Fibroblast of pulmonary artery (primary cell): ENCODE measurements around the gene ABCC2.
"Not testable (repeated sequence)": the region's sequence is repeated elsewhere in the genome, so short reads cannot be mapped to it uniquely, and the experiment has no call there.

ENCODE experiments used
- DNase-seq: peaks from one replicate; pipeline ENCODE4 v3.0.0-alpha.2; 2010; ENCODE audit warnings: low read depth
- H3K4me3 ChIP-seq: replicated peaks from 2 replicates; pipeline ENCODE4 v1.5.1; 2011; ENCODE audit warnings: low read depth, mild to moderate bottlenecking, control low read depth, low read length, moderate library complexity
- TF ChIP-seq, protein P1 (sequence below): IDR thresholded peaks from 2 replicates; pipeline ENCODE4 v1.5.1; 2011; ENCODE audit warnings: mild to moderate bottlenecking, control low read depth, low read length, inconsistent platforms; ENCODE audit errors: missing control alignments

ABCC2 gene

DNA sequence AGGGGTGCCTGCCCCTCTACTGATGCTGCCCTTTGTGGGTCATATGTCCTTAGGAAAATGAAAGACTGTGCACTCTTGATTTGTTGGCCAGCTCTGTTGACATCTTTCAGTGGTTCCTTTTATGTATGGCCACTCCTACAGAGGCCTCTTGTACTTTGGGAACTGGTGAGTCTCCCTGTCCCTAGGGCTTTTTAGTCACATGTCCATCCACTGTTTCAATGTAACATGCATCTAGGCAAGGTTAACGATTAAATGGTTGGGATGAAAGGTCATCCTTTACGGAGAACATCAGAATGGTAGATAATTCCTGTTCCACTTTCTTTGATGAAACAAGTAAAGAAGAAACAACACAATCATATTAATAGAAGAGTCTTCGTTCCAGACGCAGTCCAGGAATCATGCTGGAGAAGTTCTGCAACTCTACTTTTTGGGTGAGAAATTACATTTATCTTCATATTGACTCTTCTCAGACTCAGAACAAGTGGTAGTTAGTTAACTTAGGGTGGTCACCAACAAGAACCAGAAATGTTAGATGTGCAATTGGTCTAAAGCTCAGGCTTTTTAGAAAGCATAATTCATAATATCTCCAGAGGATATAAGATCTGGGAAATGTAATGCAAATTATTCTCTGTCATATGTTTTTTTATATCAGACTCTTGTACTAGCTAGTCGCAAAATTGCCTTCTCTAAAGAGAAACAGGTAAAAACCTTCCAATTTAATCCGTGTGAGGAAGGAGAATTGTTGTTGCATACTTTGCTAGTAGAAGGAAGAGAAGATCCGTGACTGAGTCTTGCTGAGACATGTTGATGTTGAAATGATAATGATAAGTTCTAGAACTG, at the start of gene ABCC2:
Gene ABCC2 (plus strand): TSS at position 194 of the 840 bp plus-strand sequence. CDS start 205 bp downstream, at position 399.
- TF ChIP-seq, protein P1, sequence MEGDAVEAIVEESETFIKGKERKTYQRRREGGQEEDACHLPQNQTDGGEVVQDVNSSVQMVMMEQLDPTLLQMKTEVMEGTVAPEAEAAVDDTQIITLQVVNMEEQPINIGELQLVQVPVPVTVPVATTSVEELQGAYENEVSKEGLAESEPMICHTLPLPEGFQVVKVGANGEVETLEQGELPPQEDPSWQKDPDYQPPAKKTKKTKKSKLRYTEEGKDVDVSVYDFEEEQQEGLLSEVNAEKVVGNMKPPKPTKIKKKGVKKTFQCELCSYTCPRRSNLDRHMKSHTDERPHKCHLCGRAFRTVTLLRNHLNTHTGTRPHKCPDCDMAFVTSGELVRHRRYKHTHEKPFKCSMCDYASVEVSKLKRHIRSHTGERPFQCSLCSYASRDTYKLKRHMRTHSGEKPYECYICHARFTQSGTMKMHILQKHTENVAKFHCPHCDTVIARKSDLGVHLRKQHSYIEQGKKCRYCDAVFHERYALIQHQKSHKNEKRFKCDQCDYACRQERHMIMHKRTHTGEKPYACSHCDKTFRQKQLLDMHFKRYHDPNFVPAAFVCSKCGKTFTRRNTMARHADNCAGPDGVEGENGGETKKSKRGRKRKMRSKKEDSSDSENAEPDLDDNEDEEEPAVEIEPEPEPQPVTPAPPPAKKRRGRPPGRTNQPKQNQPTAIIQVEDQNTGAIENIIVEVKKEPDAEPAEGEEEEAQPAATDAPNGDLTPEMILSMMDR = no peak
- DNase-seq = no peak
- H3K4me3 ChIP-seq = no peak within 1 kb of the TSS

DNA sequence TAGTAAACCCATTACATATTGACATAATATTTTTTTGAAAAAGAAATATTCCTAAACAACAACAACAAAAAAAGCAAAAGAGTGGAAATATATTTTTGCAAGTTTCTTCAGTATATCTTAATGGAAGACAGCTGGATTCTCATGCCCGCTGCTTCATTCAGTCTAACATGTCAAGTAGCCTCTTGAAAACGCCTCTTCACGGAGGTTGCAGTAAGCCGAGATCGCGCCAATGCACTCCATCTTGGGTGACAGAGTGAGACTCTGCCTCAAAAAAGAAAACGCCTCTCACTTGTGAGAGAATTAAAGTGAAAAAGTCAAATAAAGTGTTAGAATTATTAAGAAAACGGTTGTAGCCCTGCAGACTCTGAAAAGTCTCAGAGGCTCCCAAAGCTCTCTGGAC, 49.1 kb upstream of the ABCC2 start:
- DNase-seq = no peak
- TF ChIP-seq, protein P1 = no peak
- H3K4me3 ChIP-seq = peak overlapping the region; percentile 93

DNA sequence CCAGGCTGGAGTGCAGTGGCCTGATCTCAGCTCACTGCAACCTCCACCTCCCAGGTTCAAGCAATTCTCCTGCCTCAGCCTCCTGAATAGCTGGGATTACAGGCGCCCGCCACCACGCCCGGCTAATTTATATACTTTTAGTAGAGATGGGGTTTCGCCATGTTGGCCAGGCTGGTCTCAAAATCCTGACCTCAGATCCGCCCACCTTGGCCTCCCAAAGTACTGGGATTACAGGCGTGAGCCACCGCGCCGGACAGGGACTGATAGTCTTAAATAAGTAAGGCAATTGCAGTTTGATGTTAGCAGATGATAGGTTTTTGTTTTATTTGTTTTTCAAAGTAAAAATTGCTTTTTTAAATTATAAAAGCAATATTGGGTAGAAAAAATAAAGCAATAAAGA, 48.3 kb upstream of the ABCC2 start:
- not testable (repeated sequence) for DNase-seq, H3K4me3 ChIP-seq

DNA sequence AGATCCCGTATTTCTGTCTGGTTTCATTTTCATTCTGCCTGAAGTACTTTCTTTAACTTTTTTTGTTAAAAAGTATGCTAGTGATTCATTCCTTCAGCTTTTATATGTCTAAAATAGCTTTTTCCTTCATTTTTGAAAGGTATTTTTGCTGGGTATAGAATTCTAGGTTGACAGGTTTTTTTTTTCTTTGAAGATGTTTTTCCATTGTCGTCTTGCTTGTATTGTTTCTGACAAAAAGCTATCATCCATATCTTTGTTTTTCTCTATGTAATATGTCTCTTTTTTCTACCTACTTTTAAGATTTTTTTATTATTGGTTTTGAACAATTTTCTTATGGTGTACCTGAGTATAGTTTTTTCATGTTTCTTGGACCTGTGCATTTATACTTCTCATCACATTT, 42.2 kb upstream of the ABCC2 start:
- H3K4me3 ChIP-seq = no peak overlapping the region
- TF ChIP-seq, protein P1 = no peak
- no peak for DNase-seq

DNA sequence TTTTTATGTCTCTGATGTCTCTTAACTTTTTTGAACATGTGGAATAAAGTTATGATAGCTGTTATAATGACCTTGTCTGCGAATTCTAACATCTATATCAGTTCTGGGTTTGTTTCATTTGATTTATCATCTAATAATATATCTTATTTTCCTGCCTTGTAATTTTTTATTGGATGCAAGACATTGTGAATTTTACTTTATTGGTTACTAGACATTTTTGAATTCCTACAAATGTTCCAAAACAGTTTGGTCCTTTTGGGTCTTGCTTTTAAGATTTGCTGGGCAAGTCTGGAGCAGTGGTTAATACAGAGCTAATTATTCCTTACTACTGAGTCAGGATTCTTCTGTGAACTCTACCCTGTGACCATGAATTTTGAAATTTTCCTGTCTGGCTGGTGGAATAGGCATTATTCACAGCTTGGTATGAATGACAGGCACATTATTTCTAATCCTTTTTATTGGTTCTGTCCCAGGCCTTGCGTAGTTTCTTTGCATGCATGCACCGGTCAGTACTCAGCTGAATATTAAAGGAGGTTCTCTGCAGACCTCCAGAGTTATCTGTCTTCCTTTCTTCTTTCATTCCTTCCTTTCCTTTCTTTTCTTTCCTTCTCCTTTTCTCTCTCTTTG, 41.4 kb upstream of the ABCC2 start:
- TF ChIP-seq, protein P1 = no peak
- no peak for DNase-seq
- no peak overlapping the region for H3K4me3 ChIP-seq

DNA sequence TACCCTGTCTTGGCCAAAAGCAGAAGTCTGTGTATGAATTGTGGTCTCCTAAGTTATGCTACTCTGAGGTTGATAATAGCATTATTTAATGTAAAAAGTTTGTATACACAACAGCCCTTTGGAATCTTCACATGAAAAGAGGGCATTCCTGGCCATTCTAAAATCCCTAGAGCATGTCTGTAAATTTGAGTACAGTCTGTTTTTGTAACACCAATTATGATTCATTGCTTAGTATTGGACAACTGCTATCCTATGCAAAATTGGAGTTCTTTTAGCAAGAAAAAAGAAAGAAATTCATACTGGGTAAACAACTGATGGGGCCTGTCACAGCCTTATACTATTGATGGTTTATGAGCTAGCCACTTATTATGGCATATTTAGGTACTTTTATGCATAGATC, 40.2 kb upstream of the ABCC2 start:
- TF ChIP-seq, protein P1 = no peak
- no peak for DNase-seq
- H3K4me3 ChIP-seq = no peak overlapping the region

DNA sequence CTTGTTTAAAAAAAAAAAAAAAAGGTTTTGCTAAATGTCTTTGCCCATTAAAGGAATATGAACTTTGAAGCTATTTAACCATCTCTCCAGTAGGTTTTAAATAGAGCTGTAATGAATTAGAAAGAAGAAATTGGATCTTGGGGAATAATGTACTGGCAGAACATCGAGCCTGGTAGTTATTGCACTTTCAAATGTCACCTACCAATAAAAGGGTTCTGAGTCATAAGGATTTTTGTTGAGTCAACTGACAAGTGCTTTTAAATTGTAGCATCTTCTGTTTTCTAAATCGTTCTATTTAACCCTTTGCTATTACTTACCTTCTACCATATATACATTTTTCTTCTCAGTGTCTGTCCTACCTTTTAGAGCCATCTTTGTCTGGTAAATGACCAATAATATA, 39.7 kb upstream of the ABCC2 start:
- TF ChIP-seq, protein P1 = no peak
- no peak for DNase-seq
- H3K4me3 ChIP-seq = no peak overlapping the region
